GM21786 (cell line): ENCODE data around the gene EP400.

Source experiments
- ATAC-seq: cut with Tn5 transposase; IDR thresholded peaks from one replicate; pipeline ENCODE4 v1.9.1; 2021; ENCODE audit not compliant: unreplicated experiment

Gene EP400

GRCh38 chr12:132061641-132062430, 112.1 kb downstream of the EP400 start:
- no peak for ATAC-seq

GRCh38 chr12:132062481-132062880, 112.7 kb downstream of the EP400 start:
- no peak for ATAC-seq

- no peak for ATAC-seq
Observed at GRCh38 chr12:132063491-132063890, 113.7 kb downstream of the EP400 start.

GRCh38 chr12:132064631-132065030, 114.9 kb downstream of the EP400 start:
- ATAC-seq: no peak

- no peak for ATAC-seq
Observed at GRCh38 chr12:132065203-132065602, 115.5 kb downstream of the EP400 start.

- no peak for ATAC-seq
Observed at GRCh38 chr12:132065609-132066344, 116.0 kb downstream of the EP400 start.

- ATAC-seq: no peak
Observed at GRCh38 chr12:132066345-132066685, 116.6 kb downstream of the EP400 start.

GRCh38 chr12:132066749-132067148, 117.0 kb downstream of the EP400 start:
- no peak for ATAC-seq

- ATAC-seq: no peak
Observed at GRCh38 chr12:132067182-132067581, 117.4 kb downstream of the EP400 start.

- no peak for ATAC-seq
Observed at GRCh38 chr12:132068250-132068649, 118.5 kb downstream of the EP400 start.

- no peak for ATAC-seq
Observed at GRCh38 chr12:132069336-132069985, 119.7 kb downstream of the EP400 start.

GRCh38 chr12:132070298-132070697, 120.6 kb downstream of the EP400 start:
- no peak for ATAC-seq

- peak; percentile 80 for ATAC-seq
Observed at GRCh38 chr12:132071040-132071810, 121.5 kb downstream of the EP400 start.

- ATAC-seq: no peak
Observed at GRCh38 chr12:132071830-132072384, 122.2 kb downstream of the EP400 start.

- no peak for ATAC-seq
Observed at GRCh38 chr12:132074216-132074615, 124.5 kb downstream of the EP400 start.

- no peak for ATAC-seq
Observed at GRCh38 chr12:132075026-132075713, 125.4 kb downstream of the EP400 start.

- no peak for ATAC-seq
Observed at GRCh38 chr12:132075714-132076553, 126.2 kb downstream of the EP400 start.

- no peak for ATAC-seq
Observed at GRCh38 chr12:132076711-132077110, 127.0 kb downstream of the EP400 start.

GRCh38 chr12:132077322-132078100, 127.8 kb downstream of the EP400 start:
- no peak for ATAC-seq
